Tibial nerve (tissue), 4 donors: ENCODE data around the gene ADAM10.

Experiments used
- EP300 ChIP-seq, 2 donors: sonication (generic); formaldehyde crosslinking; IDR thresholded peaks; one replicate each; pipeline ENCODE4 v1.6.1; 2017; ENCODE audit warnings: antibody characterized with exemption in 2 of 2, mild to moderate bottlenecking in 1 of 2
- TF ChIP-seq, protein P1 (sequence below), 5 experiments: fragments of 200-600 bp in 3 of 5; fragments of 450-650 bp in 2 of 5; sonication (generic) in 3 of 5; IDR thresholded peaks; one replicate each; pipeline ENCODE4 v1.5.1; 2016 to 2019; ENCODE audit warnings: antibody characterized with exemption in 5 of 5, mild to moderate bottlenecking in 3 of 5, moderate library complexity in 2 of 5

DNA sequence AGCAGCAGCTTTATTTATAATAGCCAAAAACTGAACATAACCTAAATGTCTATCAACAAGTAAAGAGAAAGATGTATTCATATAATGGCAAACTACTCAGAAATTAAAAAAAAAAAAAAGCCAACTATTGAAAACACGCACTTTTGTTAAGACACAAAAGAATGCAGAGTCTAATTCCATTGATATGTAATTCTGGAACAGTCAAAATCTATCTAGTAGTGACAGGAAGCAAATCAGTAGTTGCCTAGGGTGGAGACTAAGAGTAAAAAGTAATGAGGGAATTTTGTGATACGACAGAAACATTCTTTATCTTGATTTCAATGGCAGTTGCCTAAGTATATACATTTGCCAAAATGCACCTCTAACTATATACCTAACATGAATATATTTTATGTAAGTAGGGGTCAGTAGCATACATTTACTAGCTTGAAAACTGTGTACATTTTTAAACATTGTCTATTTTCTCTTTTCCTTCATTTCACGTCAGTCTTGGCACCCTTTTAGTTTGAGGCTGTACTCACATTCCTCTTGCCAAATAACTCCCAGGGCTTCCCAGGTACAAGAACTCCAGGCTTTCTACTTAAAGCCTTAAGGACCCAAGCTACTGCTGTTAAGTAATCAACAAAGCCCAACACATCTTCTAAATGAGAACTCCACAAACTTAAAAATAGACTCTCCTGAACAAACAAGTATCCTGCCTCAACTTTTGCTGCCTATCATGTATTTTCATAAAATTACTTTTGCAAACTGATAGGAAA is 54.7 kb downstream of the ADAM10 start:
- TF ChIP-seq, protein P1, sequence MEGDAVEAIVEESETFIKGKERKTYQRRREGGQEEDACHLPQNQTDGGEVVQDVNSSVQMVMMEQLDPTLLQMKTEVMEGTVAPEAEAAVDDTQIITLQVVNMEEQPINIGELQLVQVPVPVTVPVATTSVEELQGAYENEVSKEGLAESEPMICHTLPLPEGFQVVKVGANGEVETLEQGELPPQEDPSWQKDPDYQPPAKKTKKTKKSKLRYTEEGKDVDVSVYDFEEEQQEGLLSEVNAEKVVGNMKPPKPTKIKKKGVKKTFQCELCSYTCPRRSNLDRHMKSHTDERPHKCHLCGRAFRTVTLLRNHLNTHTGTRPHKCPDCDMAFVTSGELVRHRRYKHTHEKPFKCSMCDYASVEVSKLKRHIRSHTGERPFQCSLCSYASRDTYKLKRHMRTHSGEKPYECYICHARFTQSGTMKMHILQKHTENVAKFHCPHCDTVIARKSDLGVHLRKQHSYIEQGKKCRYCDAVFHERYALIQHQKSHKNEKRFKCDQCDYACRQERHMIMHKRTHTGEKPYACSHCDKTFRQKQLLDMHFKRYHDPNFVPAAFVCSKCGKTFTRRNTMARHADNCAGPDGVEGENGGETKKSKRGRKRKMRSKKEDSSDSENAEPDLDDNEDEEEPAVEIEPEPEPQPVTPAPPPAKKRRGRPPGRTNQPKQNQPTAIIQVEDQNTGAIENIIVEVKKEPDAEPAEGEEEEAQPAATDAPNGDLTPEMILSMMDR (IDR thresholded peaks at IDR 0.05): no peak
- no peak for TF ChIP-seq EP300 (IDR thresholded peaks at IDR 0.05)
